WTC11 (cell line): ENCODE data around the gene CASP2. TPM values are rescaled to one million over a fixed set of nuclear protein-coding genes. Genes with fewer than 3 reads are reported as not detected.

ENCODE experiments used
- ATAC-seq: fragments of 200-7000 bp; cut with Tn5 transposase; 2 replicates; pipeline ENCODE4 v1.10.0; 2021; ENCODE audit warnings: mild to moderate bottlenecking, moderate library complexity
- CTCF ChIA-PET: fragments of 300-600 bp; sonication (Branson Sonifier 250); formaldehyde crosslinking; loops from one replicate; lab custom pipeline; 2021; ENCODE audit warnings: antibody characterized with exemption; lab: Charles Lee
- POLR2A ChIA-PET: fragments of 350-600 bp; sonication (Branson Sonifier 250); formaldehyde crosslinking; loops from one replicate; lab custom pipeline; 2021; ENCODE audit warnings: antibody characterized with exemption; lab: Charles Lee
- DNase-seq: peaks from one replicate; pipeline ENCODE4 v3.0.0; 2021; ENCODE audit warnings: low spot score
- H3K27ac Mint-ChIP-seq: 2 replicates; pipeline ENCODE4 v1.8.0; 2021; ENCODE audit warnings: mixed read lengths
- H3K27me3 Mint-ChIP-seq: 2 replicates; pipeline ENCODE4 v1.8.0; 2021; ENCODE audit warnings: low read depth, mild to moderate bottlenecking, moderate library complexity, mixed read lengths
- H3K36me3 Mint-ChIP-seq: 2 replicates; pipeline ENCODE4 v1.8.0; 2021; ENCODE audit warnings: mixed read lengths
- H3K4me1 Mint-ChIP-seq: 2 replicates; pipeline ENCODE4 v1.8.0; 2022; ENCODE audit warnings: mixed read lengths
- H3K4me3 Mint-ChIP-seq: 2 replicates; pipeline ENCODE4 v1.8.0; 2021; ENCODE audit warnings: mild to moderate bottlenecking, moderate library complexity, mixed read lengths
- H3K9me3 Mint-ChIP-seq: 2 replicates; pipeline ENCODE4 v1.8.0; 2021; ENCODE audit warnings: mixed read lengths
- AR ChIP-seq: fragments of 250-450 bp; sonication (Bioruptor Pico); IDR thresholded peaks from 2 replicates; pipeline ENCODE4 v1.9.0; 2021; ENCODE audit warnings: mild to moderate bottlenecking
- CBFB ChIP-seq: sonication (generic); formaldehyde crosslinking; IDR thresholded peaks from 2 replicates; pipeline ENCODE4 v1.8.1; 2022; ENCODE audit warnings: mild to moderate bottlenecking, low read depth, missing genetic modification reagents
- CDX4 ChIP-seq: fragments of 250-450 bp; sonication (Bioruptor Pico); IDR thresholded peaks from 2 replicates; pipeline ENCODE4 v1.9.0; 2021; ENCODE audit warnings: moderate library complexity, mild to moderate bottlenecking, inconsistent platforms, borderline replicate concordance
- GABPB1 ChIP-seq: sonication (generic); formaldehyde crosslinking; IDR thresholded peaks from 2 replicates; pipeline ENCODE4 v1.8.1; 2023; ENCODE audit warnings: mild to moderate bottlenecking, missing genetic modification reagents
- HMGA2 ChIP-seq: fragments of 250-450 bp; sonication (Bioruptor Pico); IDR thresholded peaks from 2 replicates; pipeline ENCODE4 v1.4.0; 2021; ENCODE audit warnings: mild to moderate bottlenecking, moderate library complexity
- IRF2 ChIP-seq: sonication (generic); formaldehyde crosslinking; IDR thresholded peaks from 2 replicates; pipeline ENCODE4 v1.8.0; 2022; ENCODE audit warnings: low read depth, missing genetic modification reagents, borderline replicate concordance
- MLX ChIP-seq: sonication (generic); formaldehyde crosslinking; IDR thresholded peaks from 2 replicates; pipeline ENCODE4 v1.8.1; 2023; ENCODE audit warnings: mild to moderate bottlenecking, missing genetic modification reagents, moderate library complexity
- NFE2L1 ChIP-seq: sonication (generic); formaldehyde crosslinking; IDR thresholded peaks from 2 replicates; pipeline ENCODE4 v1.8.1; 2023; ENCODE audit warnings: missing genetic modification reagents
- NFYB ChIP-seq: sonication (generic); formaldehyde crosslinking; conservative IDR thresholded peaks from 2 replicates; pipeline ENCODE4 v1.8.0; 2022; ENCODE audit warnings: low read depth, missing genetic modification reagents
- PREB ChIP-seq: sonication (generic); formaldehyde crosslinking; IDR thresholded peaks from 2 replicates; pipeline ENCODE4 v1.8.1; 2022; ENCODE audit warnings: mild to moderate bottlenecking, missing genetic modification reagents, moderate library complexity, borderline replicate concordance
- SMAD4 ChIP-seq: sonication (generic); formaldehyde crosslinking; IDR thresholded peaks from 2 replicates; pipeline ENCODE4 v1.8.0; 2022; ENCODE audit warnings: mild to moderate bottlenecking, missing genetic modification reagents
- ZMAT4 ChIP-seq: fragments of 250-450 bp; sonication (Bioruptor Pico); IDR thresholded peaks from 2 replicates; pipeline ENCODE4 v1.9.0; 2021; ENCODE audit warnings: mild to moderate bottlenecking
- ZNF138 ChIP-seq: sonication (generic); formaldehyde crosslinking; conservative IDR thresholded peaks from 2 replicates; pipeline ENCODE4 v1.8.1; 2022; ENCODE audit warnings: mild to moderate bottlenecking, moderate library complexity, missing genetic modification reagents
- ZNF281 ChIP-seq: sonication (generic); formaldehyde crosslinking; IDR thresholded peaks from 2 replicates; pipeline ENCODE4 v1.8.0; 2023; ENCODE audit warnings: mild to moderate bottlenecking, missing genetic modification reagents
- ZNF396 ChIP-seq: fragments of 250-450 bp; sonication (Bioruptor Pico); IDR thresholded peaks from 2 replicates; pipeline ENCODE4 v1.8.0; 2021; ENCODE audit warnings: mild to moderate bottlenecking, moderate library complexity, borderline replicate concordance
- ZNF416 ChIP-seq: fragments of 250-450 bp; sonication (Bioruptor Pico); IDR thresholded peaks from 2 replicates; pipeline ENCODE4 v1.9.0; 2021; ENCODE audit warnings: mild to moderate bottlenecking, inconsistent platforms
- ZNF423 ChIP-seq: fragments of 250-450 bp; sonication (Bioruptor Pico); IDR thresholded peaks from 2 replicates; pipeline ENCODE4 v2.1.2; 2022; ENCODE audit warnings: mild to moderate bottlenecking, moderate library complexity
- total RNA-seq: library from RNA; stranded (reverse); gene quantifications from 3 replicates; pipeline ENCODE4 v1.2.3, GENCODE V29; 2021
- TF ChIP-seq, protein P1 (sequence below): sonication (generic); formaldehyde crosslinking; IDR thresholded peaks from 2 replicates; pipeline ENCODE4 v1.8.0; 2023; ENCODE audit warnings: missing genetic modification reagents, mild to moderate bottlenecking, borderline replicate concordance

CASP2 gene
- total RNA-seq, 1 experiment from 2014 or later, result 35.4 TPM

DNA sequence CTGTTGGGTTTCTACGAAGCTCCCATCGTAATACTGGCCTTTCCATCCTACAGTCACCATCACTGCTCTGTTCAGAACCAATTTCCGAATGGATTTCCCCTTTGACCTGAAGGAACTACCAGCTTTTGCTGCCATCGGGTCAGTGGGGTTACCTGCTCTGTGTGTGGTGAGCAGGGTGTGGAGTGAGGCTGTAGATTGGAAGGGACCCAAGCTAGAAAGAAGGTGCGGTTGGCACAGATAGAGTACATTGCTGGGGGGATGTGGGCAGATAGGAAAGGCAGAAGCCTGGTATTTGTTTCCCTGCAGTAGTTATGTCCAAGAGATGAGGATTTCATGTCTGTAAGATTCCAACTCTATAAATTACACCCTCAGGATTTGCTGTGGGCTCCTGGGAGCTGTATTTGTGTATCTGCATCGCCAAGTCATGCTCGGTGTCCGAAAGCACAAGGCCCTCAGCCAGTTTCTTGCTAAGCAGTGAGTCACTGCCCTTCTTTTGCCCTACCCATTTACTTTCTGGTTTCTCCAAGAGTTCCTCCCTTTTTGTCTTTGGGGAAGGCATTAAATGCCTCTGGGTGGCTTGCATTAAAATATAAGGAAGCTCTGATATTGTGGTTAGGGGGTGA is 43.1 kb downstream of the CASP2 start (continued):
- TF ChIP-seq, protein P1, sequence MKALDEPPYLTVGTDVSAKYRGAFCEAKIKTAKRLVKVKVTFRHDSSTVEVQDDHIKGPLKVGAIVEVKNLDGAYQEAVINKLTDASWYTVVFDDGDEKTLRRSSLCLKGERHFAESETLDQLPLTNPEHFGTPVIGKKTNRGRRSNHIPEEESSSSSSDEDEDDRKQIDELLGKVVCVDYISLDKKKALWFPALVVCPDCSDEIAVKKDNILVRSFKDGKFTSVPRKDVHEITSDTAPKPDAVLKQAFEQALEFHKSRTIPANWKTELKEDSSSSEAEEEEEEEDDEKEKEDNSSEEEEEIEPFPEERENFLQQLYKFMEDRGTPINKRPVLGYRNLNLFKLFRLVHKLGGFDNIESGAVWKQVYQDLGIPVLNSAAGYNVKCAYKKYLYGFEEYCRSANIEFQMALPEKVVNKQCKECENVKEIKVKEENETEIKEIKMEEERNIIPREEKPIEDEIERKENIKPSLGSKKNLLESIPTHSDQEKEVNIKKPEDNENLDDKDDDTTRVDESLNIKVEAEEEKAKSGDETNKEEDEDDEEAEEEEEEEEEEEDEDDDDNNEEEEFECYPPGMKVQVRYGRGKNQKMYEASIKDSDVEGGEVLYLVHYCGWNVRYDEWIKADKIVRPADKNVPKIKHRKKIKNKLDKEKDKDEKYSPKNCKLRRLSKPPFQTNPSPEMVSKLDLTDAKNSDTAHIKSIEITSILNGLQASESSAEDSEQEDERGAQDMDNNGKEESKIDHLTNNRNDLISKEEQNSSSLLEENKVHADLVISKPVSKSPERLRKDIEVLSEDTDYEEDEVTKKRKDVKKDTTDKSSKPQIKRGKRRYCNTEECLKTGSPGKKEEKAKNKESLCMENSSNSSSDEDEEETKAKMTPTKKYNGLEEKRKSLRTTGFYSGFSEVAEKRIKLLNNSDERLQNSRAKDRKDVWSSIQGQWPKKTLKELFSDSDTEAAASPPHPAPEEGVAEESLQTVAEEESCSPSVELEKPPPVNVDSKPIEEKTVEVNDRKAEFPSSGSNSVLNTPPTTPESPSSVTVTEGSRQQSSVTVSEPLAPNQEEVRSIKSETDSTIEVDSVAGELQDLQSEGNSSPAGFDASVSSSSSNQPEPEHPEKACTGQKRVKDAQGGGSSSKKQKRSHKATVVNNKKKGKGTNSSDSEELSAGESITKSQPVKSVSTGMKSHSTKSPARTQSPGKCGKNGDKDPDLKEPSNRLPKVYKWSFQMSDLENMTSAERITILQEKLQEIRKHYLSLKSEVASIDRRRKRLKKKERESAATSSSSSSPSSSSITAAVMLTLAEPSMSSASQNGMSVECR, result no peak
- TF ChIP-seq ZMAT4 (CRISPR knock-in tag), result no peak
- TF ChIP-seq ZNF138 (CRISPR knock-in tag), result no peak
- TF ChIP-seq ZNF396 (CRISPR knock-in tag), result no peak
- TF ChIP-seq AR, result no peak
- TF ChIP-seq ZNF416 (CRISPR knock-in tag), result no peak
- no peak for TF ChIP-seq NFE2L1 (CRISPR knock-in tag)
- no peak for TF ChIP-seq GABPB1
- TF ChIP-seq CDX4, result no peak
- no peak for TF ChIP-seq ZNF423 (CRISPR knock-in tag)

GRCh38 chr7:143334244-143334643 is 46.1 kb downstream of the CASP2 start:
- H3K27ac Mint-ChIP-seq, result no peak overlapping the region
- CTCF ChIA-PET, result interaction anchor here (1.5 kb wide), 1 partner anchor 119 kb away, joined by 5 read pairs; no protein-coding TSS in a partner anchor
- POLR2A ChIA-PET, result no interaction called here
- no peak for ATAC-seq
- no peak for DNase-seq
- 0 out of 2 replicates have a peak, but pooled peaks cover 3% of the 10 kb centered on the region for H3K4me1 Mint-ChIP-seq
- H3K27me3 Mint-ChIP-seq, result peaks cover 2% of the 10 kb centered on the region; the same call in 1 of the 2 replicates
- H3K4me3 Mint-ChIP-seq, result no peak overlapping the region
- H3K9me3 Mint-ChIP-seq, result no peaks in the 10 kb centered on the region
- H3K36me3 Mint-ChIP-seq, result no peaks in the 10 kb centered on the region
- no peak for TF ChIP-seq HMGA2 (CRISPR knock-in tag)
- TF ChIP-seq ZNF281, result no peak
- TF ChIP-seq, protein P1, result no peak
- no peak for TF ChIP-seq ZNF416 (CRISPR knock-in tag)
- no peak for TF ChIP-seq NFYB (CRISPR knock-in tag)
- no peak for TF ChIP-seq CBFB (CRISPR knock-in tag)
- no peak for TF ChIP-seq PREB (CRISPR knock-in tag)
- no peak for TF ChIP-seq SMAD4
- no peak for TF ChIP-seq MLX (CRISPR knock-in tag)
- TF ChIP-seq IRF2 (CRISPR knock-in tag), result no peak
